Stimulated activated naive CD8-positive, alpha-beta T cell treated with anti-CD3 and anti-CD28 coated beads, Interleukin-15, Interleukin-2, amounts not matched to agents 100 U/mL and 50 U/mL, for 24 hours (primary cell): ENCODE results near the gene PLCXD1.

ENCODE experiments used
- ATAC-seq: fragments of 150-1000 bp; cut with Tn5 transposase; one replicate; pipeline ENCODE4 v1.10.0; 2021
- DNase-seq: peaks from one replicate; pipeline ENCODE4 v3.0.0; 2021

The PLCXD1 gene

GRCh38 chrX:334971-335757 lies 54.0 kb downstream of the PLCXD1 start:
- DNase-seq, result no peak

GRCh38 chrX:335758-336155 lies 54.6 kb downstream of the PLCXD1 start:
- ATAC-seq, result no peak
- no peak for DNase-seq

More at GRCh38 chrX:334971-335757, 54.0 kb downstream of the PLCXD1 start:
- no peak for ATAC-seq

DNA sequence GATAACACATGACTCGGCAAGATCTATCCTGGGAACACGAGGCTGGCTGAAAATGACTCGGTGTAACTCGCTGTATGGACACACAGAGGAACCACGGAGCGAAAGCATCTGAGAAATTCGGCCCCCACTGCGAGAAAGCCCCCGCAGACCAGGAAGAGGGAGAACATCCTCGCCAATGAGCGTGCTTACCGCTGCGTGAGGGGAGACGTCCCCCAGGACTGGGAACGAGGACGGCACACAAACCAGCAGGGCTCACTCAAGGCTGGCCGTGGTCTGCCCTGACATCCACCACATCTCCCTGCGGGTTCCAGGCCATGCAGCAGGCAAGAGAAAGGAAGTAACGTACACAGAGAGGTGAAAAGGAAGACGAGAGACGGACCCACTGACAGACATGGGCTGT lies 55.0 kb downstream of the PLCXD1 start:
- DNase-seq, result no peak
- ATAC-seq, result no peak

DNA sequence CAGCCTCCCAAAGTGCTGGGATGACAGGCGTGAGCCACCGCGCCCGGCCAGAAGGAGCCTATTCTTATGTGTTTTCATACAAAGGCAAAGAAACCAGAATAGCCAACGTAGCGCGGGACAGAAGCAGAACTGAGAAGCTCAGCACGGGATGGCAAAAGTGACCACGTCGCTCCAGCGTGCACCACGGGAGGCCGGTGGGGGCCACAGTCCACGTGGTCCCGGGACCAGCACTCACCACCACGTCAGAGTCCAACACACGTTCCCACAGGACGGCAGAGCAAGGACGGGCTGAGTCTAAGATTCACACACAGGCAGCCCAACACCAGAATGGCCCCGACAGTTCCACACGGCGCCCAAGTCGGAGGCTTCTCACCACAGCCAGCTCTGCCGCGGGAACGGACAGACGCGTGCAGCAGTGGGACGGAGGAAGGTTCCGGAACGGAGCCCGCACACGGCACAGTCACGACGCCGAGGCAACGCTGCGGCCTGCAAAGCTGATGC lies 56.2 kb downstream of the PLCXD1 start:
- ATAC-seq (no peak), DNase-seq (no peak)

DNA sequence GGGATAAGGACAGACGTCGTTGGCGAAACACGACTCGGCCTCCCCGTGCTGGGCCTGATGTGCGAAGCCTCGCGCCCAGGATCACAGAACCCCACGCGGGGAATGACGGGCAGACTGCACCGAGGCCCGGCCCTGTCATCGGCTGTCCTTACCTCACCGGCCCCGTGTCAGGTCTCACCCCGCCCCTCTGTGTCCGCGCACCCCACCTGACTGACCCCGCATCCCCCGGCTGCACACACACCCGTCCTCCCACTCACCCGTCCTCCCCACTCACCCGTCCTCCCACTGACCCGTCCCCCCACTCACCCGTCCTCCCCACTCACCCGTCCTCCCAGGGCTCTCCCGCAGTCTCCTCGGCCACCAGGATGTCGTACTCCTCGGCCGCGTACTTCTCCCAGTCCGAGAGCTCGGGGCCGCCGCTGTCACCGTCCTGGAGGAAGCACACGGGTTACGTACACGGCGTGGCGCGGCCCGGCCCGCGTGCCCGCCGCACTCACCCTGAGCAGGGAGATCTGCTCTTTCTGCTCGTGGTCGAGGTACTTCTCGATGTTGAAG lies 57.2 kb downstream of the PLCXD1 start:
- DNase-seq (no peak), ATAC-seq (no peak)

DNA sequence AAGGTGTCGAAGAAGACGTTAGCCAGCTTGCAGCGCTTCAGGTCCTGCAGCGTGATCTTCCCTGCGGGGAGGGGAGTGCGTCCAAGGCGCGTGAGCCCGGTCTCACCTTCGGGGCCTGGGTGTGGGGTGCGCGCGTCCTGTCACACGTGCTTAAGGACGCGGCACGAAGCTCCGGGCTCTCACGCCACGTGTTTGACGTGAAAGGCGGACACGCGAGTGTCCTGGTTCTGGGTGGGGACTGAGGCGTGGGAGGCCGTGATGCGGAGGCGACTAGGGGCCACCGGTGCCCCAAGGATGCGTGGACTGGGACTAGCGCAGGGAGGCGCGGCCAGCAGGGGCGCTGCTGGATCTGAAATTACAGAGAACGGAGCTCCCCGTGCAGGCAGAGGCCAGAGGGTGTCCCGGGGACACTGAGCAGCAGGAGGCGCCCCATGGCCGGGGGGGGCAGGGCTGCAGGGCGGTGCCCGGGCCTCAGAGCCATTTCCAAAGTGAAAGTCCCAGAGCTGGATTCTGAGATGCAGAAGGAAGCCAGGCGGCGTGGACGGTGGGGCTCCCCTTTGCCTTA lies 57.7 kb downstream of the PLCXD1 start:
- no peak for ATAC-seq
- no peak for DNase-seq

DNA sequence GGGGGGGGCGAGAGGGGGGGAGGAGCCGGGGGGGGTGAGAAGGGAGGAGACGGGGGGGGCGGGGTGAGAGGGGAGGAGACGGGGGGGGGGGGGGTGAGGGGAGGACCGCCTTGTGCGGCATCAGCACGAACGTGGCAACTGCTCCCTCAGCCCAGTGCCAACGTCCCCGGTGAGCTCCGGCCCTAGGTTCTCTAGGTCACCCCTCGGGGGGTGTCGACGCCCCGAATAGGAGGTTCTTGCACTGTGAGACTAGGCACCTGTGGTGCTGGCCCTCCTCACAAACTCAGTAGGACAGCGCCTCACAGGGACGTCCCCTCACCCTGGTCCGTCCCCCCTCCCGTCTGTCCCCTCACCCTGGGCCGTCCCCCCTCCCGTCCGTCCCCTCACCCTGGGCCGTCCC lies 58.9 kb downstream of the PLCXD1 start:
- DNase-seq, result no peak
- ATAC-seq, result peak; percentile 39

GRCh38 chrX:340641-341423 lies 59.7 kb downstream of the PLCXD1 start:
- DNase-seq (no peak), ATAC-seq (no peak)

DNA sequence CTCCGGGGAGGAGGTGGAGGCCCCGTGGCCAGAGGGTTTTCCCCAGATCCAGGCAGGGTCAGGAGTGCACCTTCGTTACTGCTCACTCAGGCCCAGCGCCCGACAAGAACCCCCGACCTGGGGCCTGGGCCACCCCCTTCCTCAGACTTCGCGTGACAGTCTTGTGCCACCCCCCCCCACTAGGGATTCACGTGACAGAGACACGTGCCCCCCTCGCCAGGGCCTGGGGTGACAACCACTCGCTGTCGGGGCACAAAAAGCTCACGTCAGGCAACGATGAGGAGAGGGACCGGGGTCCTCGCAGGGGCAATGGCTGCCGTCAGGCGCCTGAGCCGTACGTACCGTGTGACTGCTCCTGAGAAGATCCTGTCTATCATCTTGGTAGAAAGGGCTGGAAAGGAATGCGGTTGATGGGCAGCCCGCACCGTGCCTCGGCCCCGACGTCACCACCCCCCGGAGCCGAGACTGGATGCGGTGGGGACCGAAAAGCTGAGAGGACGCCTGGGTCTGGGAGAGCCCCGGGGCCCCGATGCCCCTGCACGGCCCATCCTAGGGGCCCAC lies 60.4 kb downstream of the PLCXD1 start:
- DNase-seq (no peak), ATAC-seq (no peak)

DNA sequence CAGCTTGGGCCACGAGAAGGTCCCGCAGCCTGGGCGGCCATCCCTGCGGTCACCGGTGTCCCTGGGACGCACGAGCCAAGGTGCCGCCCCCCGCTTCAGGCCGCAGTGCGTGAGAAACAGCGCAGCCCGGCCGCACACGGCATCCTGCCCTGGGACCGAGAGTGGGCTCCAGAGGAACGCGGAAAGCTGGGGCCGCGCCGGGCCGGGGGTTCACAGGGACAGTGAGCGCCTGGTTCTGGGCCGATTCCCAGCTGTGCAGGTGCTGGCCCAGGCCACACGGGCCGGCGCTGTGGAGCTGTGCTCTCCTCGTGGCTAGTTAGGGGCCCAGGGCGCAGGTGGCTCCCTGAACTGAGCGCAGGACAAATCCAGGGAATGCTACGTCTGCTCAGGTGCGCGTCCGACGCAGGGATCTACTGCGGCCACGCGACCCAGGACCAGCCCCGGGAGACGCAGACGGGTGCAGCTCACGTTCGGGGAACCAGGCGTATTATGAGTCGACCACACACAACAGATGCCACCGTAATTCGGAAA lies 63.3 kb downstream of the PLCXD1 start:
- ATAC-seq, result no peak
- no peak for DNase-seq

DNA sequence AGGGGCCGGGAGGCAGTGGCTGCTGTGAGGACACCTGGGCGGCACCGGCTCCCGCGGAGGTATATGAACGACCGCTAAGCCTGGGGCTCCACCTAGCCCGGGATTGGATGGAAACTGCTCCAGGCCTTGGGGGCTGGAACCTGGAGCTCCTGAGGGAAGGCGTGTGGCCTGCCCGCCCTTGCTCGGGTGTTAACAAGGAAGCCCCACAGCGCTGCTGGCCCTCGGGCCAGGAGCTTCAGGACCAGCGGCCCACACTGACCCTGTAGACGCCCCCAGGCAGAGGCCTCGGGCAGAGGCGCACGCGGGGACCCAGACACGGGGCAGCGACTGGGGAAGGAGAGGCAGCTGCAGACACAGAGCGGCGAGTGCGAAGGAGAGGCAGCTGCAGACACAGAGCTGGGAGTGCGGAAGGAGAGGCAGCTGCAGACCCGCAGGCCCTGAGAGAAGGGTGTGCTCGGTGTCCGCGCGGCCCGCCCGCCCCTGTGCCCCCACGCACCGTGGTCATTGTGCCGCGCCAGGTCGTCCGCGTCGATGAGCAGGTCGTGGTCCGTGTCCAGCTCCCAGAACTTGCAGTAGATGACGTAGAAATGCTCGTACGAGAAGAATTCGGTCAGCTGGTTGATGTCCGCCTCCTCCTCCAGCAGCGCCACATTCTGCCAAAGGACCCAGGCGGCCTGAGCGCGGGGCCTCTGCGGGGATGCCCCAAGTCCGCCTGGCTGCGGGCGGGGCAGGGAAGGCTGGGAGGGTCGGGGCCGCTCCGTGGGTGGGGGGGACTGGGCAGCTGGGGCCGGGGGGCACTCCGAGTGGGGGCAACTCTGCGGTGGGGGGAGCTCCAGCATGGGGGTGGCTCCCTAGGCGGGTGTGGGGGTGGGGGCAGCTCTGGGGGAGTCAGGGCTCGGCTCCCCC lies 64.1 kb downstream of the PLCXD1 start:
- DNase-seq, result no peak
- ATAC-seq, result no peak

- no peak for DNase-seq
- no peak for ATAC-seq
Measured at GRCh38 chrX:346034-346813, 65.0 kb downstream of the PLCXD1 start.

GRCh38 chrX:347351-348117 lies 66.4 kb downstream of the PLCXD1 start:
- no peak for ATAC-seq
- DNase-seq, result no peak

DNA sequence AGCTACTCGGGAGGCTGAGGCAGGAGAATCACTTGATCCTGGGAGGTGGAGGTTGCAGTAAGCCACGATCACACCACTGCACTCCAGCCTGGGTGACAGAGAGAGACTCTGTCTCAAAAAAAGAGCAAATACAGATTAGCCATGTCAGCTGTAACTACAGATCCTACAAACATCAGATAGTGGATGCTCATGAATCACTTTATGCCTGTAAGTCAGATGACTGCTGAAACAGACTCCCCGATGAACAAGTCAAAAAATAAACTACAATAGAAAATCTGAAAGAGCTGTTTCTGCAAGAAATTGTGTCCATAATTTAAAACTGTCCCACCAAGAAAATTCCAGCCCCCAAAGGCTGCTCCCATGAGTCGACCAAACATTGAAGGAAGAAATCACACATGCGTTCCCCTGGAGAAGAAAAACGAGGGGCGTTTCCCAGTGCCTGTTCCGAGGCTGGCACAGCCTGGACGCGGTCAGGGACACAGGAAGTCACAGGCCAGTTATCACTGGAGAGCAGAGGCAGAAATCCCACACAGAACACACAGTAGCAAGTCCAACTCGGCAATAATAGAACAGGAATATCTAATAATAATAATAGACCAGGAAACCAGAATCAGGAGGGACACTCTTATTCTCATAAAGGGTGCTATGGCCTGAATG lies 67.4 kb downstream of the PLCXD1 start:
- no peak for DNase-seq
- no peak for ATAC-seq

GRCh38 chrX:349196-349595 lies 68.0 kb downstream of the PLCXD1 start:
- DNase-seq, result no peak
- ATAC-seq, result no peak

GRCh38 chrX:349702-350101 lies 68.5 kb downstream of the PLCXD1 start:
- DNase-seq (no peak), ATAC-seq (no peak)

DNA sequence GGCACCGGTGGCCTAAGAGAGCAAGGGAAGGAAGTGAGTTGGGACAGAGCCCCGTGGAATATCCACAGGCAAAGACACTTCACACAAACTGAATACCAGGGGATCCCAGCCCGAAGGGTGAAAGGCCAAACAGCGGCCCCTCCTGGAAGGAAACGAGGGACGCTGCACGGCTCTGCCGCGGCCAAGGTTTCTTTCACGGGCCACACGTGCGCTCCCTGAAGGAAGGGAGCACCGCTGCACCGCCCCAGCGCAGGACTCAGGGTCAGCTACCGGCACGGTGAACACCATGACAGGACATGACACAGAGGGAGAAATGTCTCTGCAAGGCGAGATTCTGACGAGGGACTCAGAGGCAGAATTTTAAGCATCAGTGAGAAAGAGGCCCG lies 69.0 kb downstream of the PLCXD1 start:
- DNase-seq (no peak), ATAC-seq (no peak)

DNA sequence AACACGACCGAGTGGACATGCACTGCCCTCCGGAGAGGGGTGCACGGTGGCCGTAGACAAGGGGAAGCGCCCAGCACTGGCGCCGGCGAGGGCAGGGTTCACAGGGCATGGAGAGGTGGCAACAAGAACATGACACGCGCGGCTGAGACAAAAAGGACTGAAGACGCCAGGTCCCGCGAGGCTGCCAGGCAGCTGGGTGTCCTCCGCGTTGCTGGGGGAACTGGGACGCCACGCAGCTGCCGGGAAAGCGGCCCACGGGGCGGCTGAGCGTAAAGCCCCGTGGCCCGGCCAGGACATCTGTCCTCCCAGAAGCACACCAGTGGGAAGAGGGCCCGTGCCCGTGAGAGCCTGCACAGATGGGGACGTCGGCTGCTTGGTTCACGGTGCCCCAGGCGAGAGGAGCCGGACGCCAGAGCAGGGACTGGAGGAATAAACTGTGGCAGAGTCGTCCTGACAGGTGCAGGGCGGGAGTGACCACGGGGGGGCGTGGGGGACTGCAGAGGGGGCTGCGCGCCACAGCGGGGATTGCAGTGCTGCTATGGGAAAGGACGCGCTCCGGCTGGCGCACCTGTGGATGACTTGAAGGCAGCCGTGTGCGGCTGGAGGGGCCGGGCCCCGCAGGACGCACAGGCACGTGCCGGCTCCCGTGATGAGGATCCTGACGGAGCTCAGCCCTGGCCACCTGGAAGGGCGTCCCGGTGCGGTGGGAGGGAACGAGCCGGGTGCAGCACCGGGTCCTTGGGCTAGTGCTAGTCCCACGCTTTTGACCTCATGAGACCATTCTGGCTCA lies 69.5 kb downstream of the PLCXD1 start:
- DNase-seq, result no peak
- ATAC-seq, result no peak
